Lower leg skin (tissue), 3 donors: ENCODE data around the gene PPFIBP2.

Experiments used
- POLR2A ChIP-seq, 2 donors: fragments of 450-650 bp; IDR thresholded peaks; one replicate each; pipeline ENCODE4 v1.6.1; 2016 to 2017; ENCODE audit warnings: antibody characterized with exemption in 2 of 2, mild to moderate bottlenecking in 1 of 2, moderate library complexity in 1 of 2
- TF ChIP-seq, protein P1 (sequence below), 3 donors: fragments of 450-650 bp; IDR thresholded peaks; one replicate each; pipeline ENCODE4 v1.5.1; 2016; ENCODE audit warnings: antibody characterized with exemption in 3 of 3, mild to moderate bottlenecking in 3 of 3, moderate library complexity in 2 of 3

DNA sequence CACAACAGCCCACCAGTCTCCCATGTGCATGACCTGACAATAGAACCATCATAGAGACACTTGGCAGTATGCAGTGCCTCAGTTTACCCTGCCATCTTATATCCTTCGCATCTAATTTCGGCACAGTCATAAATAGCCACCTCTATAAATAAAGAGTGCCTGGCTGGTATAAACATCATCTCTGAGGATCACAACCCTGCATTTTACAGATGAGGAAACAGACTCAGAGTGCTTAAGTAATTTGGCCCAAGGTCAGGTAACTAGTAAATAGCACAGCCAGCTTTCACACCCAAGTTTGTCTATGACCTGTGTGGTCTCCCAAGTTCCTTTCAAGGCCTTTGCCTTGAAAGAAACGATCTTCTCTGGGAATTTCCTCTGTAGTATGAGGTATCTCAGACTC lies 114.9 kb downstream of the PPFIBP2 start:
- TF ChIP-seq, protein P1, sequence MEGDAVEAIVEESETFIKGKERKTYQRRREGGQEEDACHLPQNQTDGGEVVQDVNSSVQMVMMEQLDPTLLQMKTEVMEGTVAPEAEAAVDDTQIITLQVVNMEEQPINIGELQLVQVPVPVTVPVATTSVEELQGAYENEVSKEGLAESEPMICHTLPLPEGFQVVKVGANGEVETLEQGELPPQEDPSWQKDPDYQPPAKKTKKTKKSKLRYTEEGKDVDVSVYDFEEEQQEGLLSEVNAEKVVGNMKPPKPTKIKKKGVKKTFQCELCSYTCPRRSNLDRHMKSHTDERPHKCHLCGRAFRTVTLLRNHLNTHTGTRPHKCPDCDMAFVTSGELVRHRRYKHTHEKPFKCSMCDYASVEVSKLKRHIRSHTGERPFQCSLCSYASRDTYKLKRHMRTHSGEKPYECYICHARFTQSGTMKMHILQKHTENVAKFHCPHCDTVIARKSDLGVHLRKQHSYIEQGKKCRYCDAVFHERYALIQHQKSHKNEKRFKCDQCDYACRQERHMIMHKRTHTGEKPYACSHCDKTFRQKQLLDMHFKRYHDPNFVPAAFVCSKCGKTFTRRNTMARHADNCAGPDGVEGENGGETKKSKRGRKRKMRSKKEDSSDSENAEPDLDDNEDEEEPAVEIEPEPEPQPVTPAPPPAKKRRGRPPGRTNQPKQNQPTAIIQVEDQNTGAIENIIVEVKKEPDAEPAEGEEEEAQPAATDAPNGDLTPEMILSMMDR (IDR thresholded peaks at IDR 0.05): no peak
- TF ChIP-seq POLR2A (IDR thresholded peaks at IDR 0.05): no peak
